Stomach (tissue), 4 donors: ENCODE measurements around the gene DDX31.

Experiments used
- CTCF ChIP-seq, 7 experiments: fragments of 450-650 bp in 4 of 7; fragments of 200-600 bp in 3 of 7; sonication (generic) in 3 of 7; IDR thresholded peaks; one replicate each; pipeline ENCODE4 v1.5.1; 2016 to 2019; ENCODE audit warnings: antibody characterized with exemption in 7 of 7, control low read depth in 2 of 7, mild to moderate bottlenecking in 1 of 7
- EP300 ChIP-seq: sonication (generic); formaldehyde crosslinking; IDR thresholded peaks from one replicate; pipeline ENCODE4 v1.6.1; 2017; ENCODE audit warnings: antibody characterized with exemption
- POLR2A ChIP-seq, 4 donors: fragments of 450-650 bp; IDR thresholded peaks; one replicate each; pipeline ENCODE4 v1.6.1; 2016; ENCODE audit warnings: antibody characterized with exemption in 4 of 4, control low read depth in 2 of 4, mild to moderate bottlenecking in 1 of 4, moderate library complexity in 1 of 4
- POLR2AphosphoS5 ChIP-seq, 3 donors: sonication (generic); formaldehyde crosslinking; IDR thresholded peaks; one replicate each; pipeline ENCODE4 v1.6.1; 2016; ENCODE audit warnings: antibody characterized with exemption in 3 of 3

- TF ChIP-seq CTCF (IDR thresholded peaks at IDR 0.05): no peak
- TF ChIP-seq POLR2A (IDR thresholded peaks at IDR 0.05): no peak
- TF ChIP-seq EP300: no peak
- no peak for TF ChIP-seq POLR2AphosphoS5 (IDR thresholded peaks at IDR 0.05)
These were observed 47.7 kb upstream of the DDX31 start for GRCh38 chr9:132717326-132717945.
